ENCODE results near the gene THAP8.

THAP8 gene

DNA sequence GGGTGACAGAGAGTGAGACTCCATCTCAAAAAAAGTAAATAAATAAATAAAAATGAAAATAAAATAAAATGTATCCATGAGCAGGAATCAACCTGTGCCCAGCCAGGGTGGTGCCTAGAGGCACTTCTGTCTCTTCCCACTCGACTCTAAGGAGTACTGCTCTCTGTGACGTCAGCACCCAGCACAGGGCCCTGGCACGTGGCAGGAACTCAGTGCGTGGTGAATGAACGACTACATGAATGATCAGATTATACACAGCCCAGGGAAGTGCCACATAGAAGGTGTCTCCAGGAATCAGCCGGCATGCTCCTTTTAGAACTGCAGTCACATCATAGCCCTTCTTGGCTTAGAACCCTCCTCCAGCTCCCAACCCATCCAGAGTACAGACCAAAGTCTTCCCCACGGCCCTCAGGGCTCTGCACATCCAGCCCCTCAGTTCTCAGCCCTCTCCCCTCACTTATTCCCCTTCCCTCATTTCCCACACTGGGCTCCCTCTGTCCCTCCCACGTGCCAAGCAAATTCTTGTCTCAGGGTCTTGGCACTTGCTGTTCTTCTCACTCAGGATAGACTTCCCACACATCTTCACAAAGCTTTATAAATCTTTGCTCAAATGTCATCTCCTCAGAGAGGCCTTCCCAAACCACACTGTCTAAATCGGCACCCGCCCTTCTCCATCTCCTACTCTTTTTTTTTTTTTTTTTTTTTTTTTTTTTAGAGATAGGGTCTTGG, 25.6 kb downstream of the THAP8 start:
- DNase-seq = no peak

GRCh38 chr19:36027696-36028095, 26.4 kb downstream of the THAP8 start:
- no peak for DNase-seq

DNA sequence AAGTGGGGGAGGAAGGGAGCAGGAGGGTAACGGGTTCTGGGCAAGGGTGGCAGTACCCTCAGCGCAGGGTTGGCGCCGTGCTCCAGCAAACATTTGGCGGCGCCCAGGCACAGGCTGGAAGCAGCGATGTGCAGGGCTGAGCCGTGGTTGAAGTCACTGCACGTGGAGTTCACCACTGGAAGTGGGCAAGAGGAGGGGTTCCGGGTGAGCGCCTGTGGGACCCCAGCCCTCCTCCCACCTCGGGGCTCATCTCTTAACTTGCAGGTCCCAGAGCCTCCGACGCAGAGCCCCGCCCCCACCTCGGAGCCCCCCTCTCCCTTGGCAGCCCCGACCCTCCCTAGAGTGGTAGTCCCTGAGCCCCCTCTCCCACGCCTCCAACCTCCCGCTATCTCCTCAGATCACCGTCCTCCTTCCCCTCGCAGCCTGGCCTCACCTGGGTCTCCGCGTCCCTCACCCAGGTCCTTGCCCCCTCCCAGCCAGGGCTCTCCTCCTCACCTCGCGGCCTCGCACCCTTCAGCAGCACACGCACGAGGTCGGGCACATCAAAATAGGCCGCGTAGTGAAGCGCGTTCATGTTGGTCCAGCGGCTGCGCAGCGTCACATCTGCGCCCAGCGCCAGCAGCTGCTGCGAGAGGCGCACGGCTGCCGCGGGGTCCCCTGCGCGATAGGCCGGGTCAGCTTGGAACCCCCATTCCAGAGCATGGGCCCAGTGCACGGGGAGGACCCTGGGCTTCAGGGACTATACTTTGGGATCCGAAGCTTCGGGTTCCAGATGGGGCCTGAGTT, 27.8 kb downstream of the THAP8 start:
- no peak for DNase-seq

DNA sequence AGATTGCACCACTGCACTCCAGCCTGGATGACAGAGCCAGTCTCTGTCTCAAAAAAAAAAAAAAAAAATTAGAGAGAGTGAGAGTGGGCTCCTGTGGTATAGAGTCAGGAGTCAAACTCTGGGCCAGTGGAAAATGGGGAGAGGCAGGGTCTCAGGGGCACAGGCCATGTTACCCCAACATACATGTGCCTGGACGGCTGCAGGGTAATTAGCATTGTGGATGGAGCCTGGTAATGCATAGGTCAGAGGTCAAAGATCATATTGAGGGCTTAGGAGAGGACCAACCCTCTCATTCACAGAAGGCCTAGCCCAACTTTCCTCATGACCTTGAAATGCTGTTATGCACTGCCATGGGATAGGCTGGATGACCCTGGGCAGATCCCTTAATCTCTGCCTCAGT, 28.5 kb downstream of the THAP8 start:
- DNase-seq = no peak

DNA sequence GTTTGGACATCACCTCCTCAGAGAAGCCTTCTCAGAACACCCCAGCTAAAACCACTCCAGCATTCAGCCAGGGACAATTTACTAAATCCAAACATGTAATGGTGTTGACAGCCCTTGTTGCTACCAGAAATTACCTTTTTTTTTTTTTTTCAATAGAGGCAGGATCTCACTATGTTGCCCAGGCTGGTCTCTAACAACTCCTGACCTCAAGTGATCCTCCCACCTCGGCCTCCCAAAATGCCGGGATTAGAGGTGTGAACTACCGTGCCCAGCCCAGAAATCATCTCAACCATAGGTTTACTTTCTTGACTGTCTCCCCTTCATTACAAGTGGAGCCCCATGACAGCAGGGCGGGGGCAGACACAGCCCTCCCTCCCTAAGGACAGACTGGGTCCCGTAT, 30.7 kb downstream of the THAP8 start:
- no peak for DNase-seq

DNA sequence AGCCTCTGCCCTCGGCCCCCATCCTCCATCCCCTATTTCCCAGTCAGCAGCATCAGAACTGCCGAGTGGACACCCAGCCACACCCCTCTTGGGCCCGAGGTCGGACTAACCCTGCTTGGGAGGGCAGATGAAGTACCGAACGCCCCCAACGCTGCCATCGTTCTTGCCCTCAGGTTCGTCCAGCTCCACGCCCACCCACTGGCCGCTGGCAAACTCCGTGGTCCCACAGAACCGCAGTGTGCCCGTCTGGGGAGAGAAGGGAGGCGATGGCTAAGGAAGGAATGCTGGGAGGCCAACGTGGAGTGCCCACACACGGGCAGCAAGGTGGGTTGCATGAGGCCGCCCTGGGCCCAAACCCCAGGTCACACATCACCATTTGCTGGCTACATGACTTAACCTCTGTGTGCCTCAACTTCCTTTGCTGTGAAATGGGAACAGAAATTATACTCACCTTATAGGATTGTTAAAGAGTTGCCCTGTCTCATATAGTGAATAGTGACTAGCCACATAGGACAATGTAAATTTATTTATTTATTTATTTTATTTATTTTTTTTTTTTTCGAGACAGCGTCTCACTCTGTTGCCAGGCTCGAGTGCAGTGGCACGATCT, 34.9 kb downstream of the THAP8 start:
- DNase-seq = no peak

DNA sequence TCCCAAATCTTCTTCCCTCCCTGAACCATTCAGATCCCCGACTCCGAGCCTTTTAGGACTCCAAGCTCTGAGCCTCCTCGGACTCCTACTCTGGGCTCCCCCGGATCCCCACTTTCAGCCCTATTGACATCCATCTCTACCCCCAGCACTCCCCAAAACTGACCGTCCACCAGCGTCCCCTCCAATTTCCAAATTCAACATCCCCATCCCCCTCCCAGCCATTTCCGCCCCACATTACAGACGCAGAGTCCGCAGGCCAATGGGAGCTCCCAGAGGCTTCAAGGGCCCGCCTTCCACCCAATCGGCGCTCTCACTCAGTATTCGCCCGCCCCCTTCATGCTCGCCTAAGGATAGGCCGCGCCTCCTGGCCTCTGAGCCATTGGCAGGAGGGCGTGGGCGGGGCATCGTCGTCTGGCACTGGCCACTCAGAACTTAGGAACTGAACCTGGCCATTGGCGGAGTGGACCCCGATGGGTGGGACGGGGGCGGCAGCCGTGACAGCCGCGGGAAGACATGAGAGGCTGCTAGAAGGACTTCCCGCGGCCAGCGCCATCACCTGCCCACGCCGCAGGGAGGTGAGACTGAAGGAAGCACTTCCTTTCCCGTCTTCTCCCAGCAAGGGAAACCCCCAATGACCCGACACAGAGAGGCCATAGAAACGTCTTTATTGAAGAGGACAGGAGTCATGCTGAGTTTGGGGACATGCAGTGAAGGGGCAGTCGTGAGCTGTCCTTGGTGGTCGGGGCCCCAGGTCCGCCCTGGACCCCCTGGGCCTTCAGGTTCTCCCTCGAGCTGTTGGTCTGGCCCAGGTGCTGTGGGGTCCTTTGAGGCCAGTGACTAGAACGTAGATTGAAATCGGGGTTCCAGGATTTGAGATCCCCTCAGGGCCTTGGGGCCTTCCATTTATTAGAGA, 39.8 kb downstream of the THAP8 start, which contains the start of gene ALKBH6:
TSS of gene ALKBH6 (minus strand) at position 202 of the 913 bp plus-strand sequence. CDS start 816 bp downstream, outside the sequence.
- DNase-seq = peak; percentile 99

DNA sequence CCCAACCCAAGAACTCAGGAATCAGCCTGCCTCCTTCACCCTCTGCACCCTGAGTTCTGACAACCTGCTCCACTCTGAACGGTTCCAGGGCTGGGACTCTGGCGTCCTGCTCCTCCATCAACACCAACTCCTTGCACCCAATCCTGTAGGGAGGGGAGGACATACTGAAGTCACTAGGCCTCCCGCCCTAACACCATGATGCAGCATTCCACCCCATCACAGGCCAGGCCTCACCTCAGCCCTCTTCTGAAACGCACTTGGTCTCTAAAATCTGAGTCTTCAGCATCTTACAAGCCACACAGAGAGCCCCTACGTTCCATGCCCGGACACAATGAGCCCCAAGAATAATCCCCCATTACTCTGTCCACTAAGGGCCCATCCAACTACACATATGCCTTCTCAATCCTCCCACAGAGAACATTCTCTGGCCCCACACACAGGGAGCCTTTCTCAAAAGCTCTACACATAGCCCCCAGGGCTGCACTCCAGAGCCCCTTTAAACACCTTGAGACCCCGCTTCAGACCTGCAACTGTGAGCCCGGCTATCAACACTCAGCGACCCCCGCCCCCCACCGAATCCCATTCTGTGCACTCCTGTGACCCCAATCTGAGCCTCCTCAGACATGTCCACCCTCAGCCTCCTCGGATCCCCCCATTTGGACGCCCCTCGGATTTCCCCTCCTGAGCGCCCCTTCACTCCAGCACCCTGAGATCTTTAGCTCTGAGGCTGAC, 40.6 kb downstream of the THAP8 start:
- DNase-seq = no peak

- DNase-seq = no peak
Observed at GRCh38 chr19:36010402-36010801, 43.7 kb downstream of the THAP8 start.

- DNase-seq = no peak
Observed at GRCh38 chr19:36009633-36010379, 44.3 kb downstream of the THAP8 start.

DNA sequence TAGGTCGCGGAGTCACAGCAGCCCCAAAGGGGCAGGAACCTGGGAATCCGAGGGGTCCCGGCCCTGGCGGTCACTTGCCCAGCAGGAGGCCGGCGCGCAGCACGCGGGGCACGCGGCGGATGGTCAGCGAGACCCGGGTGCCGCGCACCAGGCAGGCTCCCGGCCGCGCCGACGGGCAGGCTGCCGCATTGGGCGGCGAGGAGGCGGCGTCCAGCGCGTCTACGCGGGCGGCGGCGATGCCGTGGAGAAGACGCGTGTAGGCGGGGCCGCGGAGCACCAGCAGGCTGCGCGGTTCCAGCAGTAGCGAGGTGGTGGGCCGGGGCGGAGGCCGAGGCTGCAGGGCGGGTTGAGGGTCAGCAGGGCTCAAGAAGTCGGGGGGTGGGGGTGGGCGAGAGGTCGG, 44.9 kb downstream of the THAP8 start:
- DNase-seq = peak; percentile 75

GRCh38 chr19:36008336-36008978, 45.6 kb downstream of the THAP8 start, which contains the start of gene SYNE4:
Gene SYNE4, minus strand, starts transcription at chr19:36008813. Its CDS starts 132 bp downstream, at chr19:36008681.
- no peak for DNase-seq

DNA sequence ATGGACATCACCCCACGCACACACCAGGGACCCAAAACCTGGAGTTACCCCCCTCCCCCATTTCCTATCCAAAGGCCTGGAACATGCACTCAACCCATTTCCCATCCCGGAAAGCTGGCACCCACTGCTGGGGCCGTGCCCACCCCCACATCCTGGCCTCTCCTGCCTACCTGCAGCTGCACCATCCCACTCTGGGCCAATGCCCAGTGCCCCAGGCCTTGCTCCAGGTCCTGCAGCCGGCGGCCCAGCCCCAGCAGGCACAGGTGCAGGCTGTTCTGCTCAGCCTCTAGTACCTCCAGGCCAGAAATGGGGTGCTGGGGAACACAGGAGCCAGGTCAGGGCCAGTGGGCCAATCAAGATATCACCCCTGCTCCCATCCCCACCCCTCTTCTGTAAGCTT, 47.1 kb downstream of the THAP8 start:
- no peak for DNase-seq

DNA sequence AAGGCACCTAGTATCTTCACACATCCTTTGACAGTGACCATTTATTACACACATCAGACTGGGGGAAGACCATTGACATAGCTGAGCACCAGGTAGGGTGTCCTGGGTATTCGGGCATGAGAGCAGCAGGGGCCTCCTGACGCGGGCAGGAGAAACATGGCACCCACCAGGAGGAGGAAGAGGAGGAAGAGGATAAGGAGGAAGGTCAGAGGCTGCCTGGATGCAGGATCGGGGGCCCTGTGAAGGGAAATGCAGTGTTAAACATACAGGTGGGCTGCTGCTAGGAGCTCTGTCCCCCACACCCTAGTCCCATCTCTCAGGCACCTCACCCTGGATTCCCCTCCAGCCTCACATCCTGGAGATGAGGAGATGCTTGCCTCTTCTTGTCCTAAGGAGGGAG, 50.8 kb downstream of the THAP8 start:
- no peak for DNase-seq

GRCh38 chr19:36001605-36002004, 52.5 kb downstream of the THAP8 start:
- DNase-seq = no peak

GRCh38 chr19:35996777-35997176, 57.3 kb downstream of the THAP8 start:
- no peak for DNase-seq

- DNase-seq = peak; percentile 97
Observed at GRCh38 chr19:35995048-35995993, 58.8 kb downstream of the THAP8 start, which contains the start of gene SDHAF1. Gene SDHAF1, plus strand, starts transcription at chr19:35995188. Its CDS starts 87 bp downstream, at chr19:35995275.

DNA sequence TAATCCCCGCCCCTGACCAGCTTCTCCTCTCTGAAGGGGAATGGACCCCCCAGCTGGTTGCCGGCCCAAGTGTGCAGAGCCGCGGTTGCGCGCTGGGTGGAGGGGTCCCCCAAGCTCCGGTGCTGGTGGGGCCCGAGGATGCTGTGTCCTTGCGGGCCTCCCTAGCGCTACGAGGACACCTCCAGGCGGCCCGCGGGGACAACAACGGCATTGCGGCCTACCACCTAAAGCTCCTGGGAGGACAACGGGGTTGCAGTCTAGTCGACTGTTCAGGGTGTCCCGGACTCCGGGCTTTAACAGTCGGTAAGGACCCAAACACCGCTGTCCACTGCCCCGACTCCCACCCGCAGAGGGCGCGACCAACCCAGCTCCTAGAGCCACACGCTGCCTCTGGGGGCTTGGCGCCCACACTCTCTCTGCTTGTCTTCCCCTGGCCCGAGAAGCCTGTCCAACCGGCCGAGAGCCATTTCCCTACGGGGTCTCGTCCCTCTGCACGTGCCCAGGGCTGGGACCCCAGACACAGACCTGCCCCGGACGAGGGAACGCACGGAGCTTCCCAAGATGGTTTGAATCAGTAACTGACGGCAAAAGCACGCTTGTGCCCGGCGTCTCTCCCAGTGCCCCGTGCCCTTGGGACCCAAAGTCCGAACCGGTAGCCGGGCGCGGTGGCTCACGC, 60.0 kb downstream of the THAP8 start:
- DNase-seq = peak; percentile 62
